H1 (cell line): ENCODE data around the gene ADM2. TPM values are rescaled to one million over a fixed set of nuclear protein-coding genes. Genes with fewer than 3 reads are reported as not detected.

ENCODE experiments used
- CTCF ChIA-PET: fragments of 300-600 bp; sonication (Branson Sonifier 250); formaldehyde crosslinking; loops from one replicate; lab custom pipeline; 2021; ENCODE audit not compliant: partially characterized antibody; lab: Charles Lee
- POLR2A ChIA-PET: fragments of 300-600 bp; sonication (Branson Sonifier 250); formaldehyde crosslinking; loops from one replicate; lab custom pipeline; 2021; ENCODE audit warnings: inconsistent platforms; ENCODE audit not compliant: partially characterized antibody; lab: Charles Lee
- DNase-seq, 2 experiments: peaks; one replicate each; pipeline versions ENCODE4 v3.0.0 to v3.0.0-alpha.2; 2010 to 2022; ENCODE audit warnings: low spot score in 2 of 2, low read depth in 1 of 2, mixed read lengths in 1 of 2
- FAIRE-seq: peaks from 2 replicates; lab custom pipeline; 2011; peaks lifted over from hg19 to GRCh38; lab: Jason Lieb, UNC
- H2AFZ ChIP-seq: 2 replicates; pipeline ENCODE4 v1.8.1; 2012; ENCODE audit warnings: low read length, inconsistent platforms
- H2AK5ac ChIP-seq: 2 replicates; pipeline ENCODE4 v1.6.1; 2013; ENCODE audit warnings: low read depth, low read length
- H2BK120ac ChIP-seq: replicated peaks from 2 replicates; pipeline ENCODE3; 2013; ENCODE audit warnings: low read depth, low read length, inconsistent platforms
- H2BK12ac ChIP-seq: 2 replicates; pipeline ENCODE4 v1.6.1; 2013; ENCODE audit warnings: low read depth, low read length
- H2BK15ac ChIP-seq: 2 replicates; pipeline ENCODE4 v1.6.1; 2013; ENCODE audit warnings: low read length
- H2BK20ac ChIP-seq: 2 replicates; pipeline ENCODE4 v1.6.1; 2013; ENCODE audit warnings: low read length
- H2BK5ac ChIP-seq: 2 replicates; pipeline ENCODE4 v1.6.1; 2013; ENCODE audit warnings: low read depth, low read length
- H3K14ac ChIP-seq: 2 replicates; pipeline ENCODE4 v1.6.1; 2013; ENCODE audit warnings: inconsistent platforms; ENCODE audit not compliant: insufficient read length
- H3K18ac ChIP-seq: 2 replicates; pipeline ENCODE4 v1.6.1; 2013; ENCODE audit warnings: low read length; ENCODE audit errors: extremely low read depth
- H3K23ac ChIP-seq: 2 replicates; pipeline ENCODE4 v1.6.1; 2013; ENCODE audit warnings: inconsistent platforms; ENCODE audit not compliant: insufficient read length
- H3K23me2 ChIP-seq: 2 replicates; pipeline ENCODE4 v1.6.1; 2013; ENCODE audit warnings: low read depth, low read length
- H3K27ac ChIP-seq: 2 replicates; pipeline ENCODE4 v1.6.1; 2011; ENCODE audit warnings: low read depth, low read length, inconsistent platforms
- H3K27me3 ChIP-seq, 4 experiments: replicated peaks in 1 of 4; 1 replicate in 1 of 4; 2 replicates in 3 of 4; pipeline versions ENCODE4 v1.6.1 to v1.8.1; 2011 to 2013; ENCODE audit warnings: low read length in 3 of 4, mild to moderate bottlenecking in 3 of 4, inconsistent platforms in 2 of 4, mixed read lengths in 2 of 4, moderate library complexity in 1 of 4; ENCODE audit not compliant: control insufficient read depth in 3 of 4, insufficient read depth in 3 of 4; ENCODE audit errors: extremely low read depth in 1 of 4
- H3K36me3 ChIP-seq, 4 experiments: 2 replicates each; pipeline versions ENCODE4 v1.6.1 to v1.8.1; 2011 to 2013; ENCODE audit warnings: mild to moderate bottlenecking in 4 of 4, low read length in 3 of 4, moderate library complexity in 2 of 4, control low read depth in 1 of 4, inconsistent platforms in 1 of 4; ENCODE audit not compliant: insufficient read depth in 4 of 4, control insufficient read depth in 2 of 4
- H3K4ac ChIP-seq: replicated peaks from 2 replicates; pipeline ENCODE3; 2013; ENCODE audit warnings: low read length, low read depth, mixed read lengths, inconsistent platforms; ENCODE audit not compliant: insufficient read length
- H3K4me1 ChIP-seq, 4 experiments: replicated peaks in 1 of 4; 1 replicate in 1 of 4; 2 replicates in 3 of 4; pipeline versions ENCODE4 v1.6.1 to v1.8.1; 2011 to 2013; ENCODE audit warnings: low read length in 3 of 4, inconsistent platforms in 2 of 4, mixed read lengths in 1 of 4; ENCODE audit not compliant: insufficient read depth in 4 of 4, control insufficient read depth in 3 of 4
- H3K4me2 ChIP-seq, 2 experiments: 2 replicates each; pipeline versions ENCODE4 v1.6.1 to v1.8.1; 2011 to 2013; ENCODE audit warnings: low read depth in 2 of 2, low read length in 2 of 2, control low read depth in 1 of 2, inconsistent platforms in 1 of 2, mild to moderate bottlenecking in 1 of 2; ENCODE audit not compliant: insufficient read depth in 1 of 2
- H3K4me3 ChIP-seq, 4 experiments: fragments of 200-600, 300-600 bp in 1 of 4; sonication (generic), shearing (Covaris generic), sonication (Bioruptor Twin) in 1 of 4; 2 replicates each; pipeline versions ENCODE4 v1.5.1 to v1.8.1; 2011 to 2016; ENCODE audit warnings: low read length in 4 of 4, low read depth in 3 of 4, control low read depth in 2 of 4, inconsistent platforms in 2 of 4, mild to moderate bottlenecking in 2 of 4, mixed read lengths in 1 of 4, moderate library complexity in 1 of 4; ENCODE audit not compliant: insufficient read depth in 2 of 4; ENCODE audit errors: extremely low read depth in 1 of 4
- H3K56ac ChIP-seq: replicated peaks from 2 replicates; pipeline ENCODE3; 2013; ENCODE audit warnings: low read depth, mild to moderate bottlenecking, mixed read lengths, low read length, inconsistent platforms; ENCODE audit not compliant: insufficient read length
- H3K79me1 ChIP-seq: 2 replicates; pipeline ENCODE4 v1.6.1; 2013; ENCODE audit warnings: low read depth, low read length, control low read depth
- H3K79me2 ChIP-seq, 2 experiments: 2 replicates each; pipeline versions ENCODE4 v1.6.1 to v1.8.1; 2012 to 2013; ENCODE audit warnings: low read length in 2 of 2, mild to moderate bottlenecking in 2 of 2, inconsistent platforms in 1 of 2; ENCODE audit not compliant: insufficient read depth in 2 of 2, control insufficient read depth in 1 of 2
- H3K9ac ChIP-seq, 4 experiments: replicated peaks in 1 of 4; 1 replicate in 1 of 4; 2 replicates in 3 of 4; pipeline versions ENCODE4 v1.6.1 to v1.8.1; 2011 to 2013; ENCODE audit warnings: low read depth in 3 of 4, low read length in 3 of 4, control low read depth in 2 of 4, mild to moderate bottlenecking in 2 of 4, moderate library complexity in 2 of 4, inconsistent platforms in 1 of 4; ENCODE audit errors: extremely low read depth in 1 of 4
- H3K9me3 ChIP-seq, 2 experiments: 2 replicates each; pipeline versions ENCODE4 v1.6.1 to v1.8.1; 2012 to 2013; ENCODE audit warnings: mild to moderate bottlenecking in 2 of 2, moderate library complexity in 2 of 2, control low read depth in 1 of 2, inconsistent platforms in 1 of 2, low read depth in 1 of 2, low read length in 1 of 2, mixed read lengths in 1 of 2; ENCODE audit not compliant: insufficient read depth in 2 of 2
- H4K20me1 ChIP-seq, 2 experiments: replicated peaks in 1 of 2; 2 replicates each; pipeline versions ENCODE3 to v1.8.1; 2011 to 2013; ENCODE audit warnings: inconsistent platforms in 2 of 2, low read length in 2 of 2, mild to moderate bottlenecking in 1 of 2; ENCODE audit not compliant: insufficient read depth in 2 of 2, control insufficient read depth in 1 of 2
- H4K5ac ChIP-seq: 2 replicates; pipeline ENCODE4 v1.6.1; 2013; ENCODE audit warnings: low read length, low read depth, mixed read lengths, inconsistent platforms; ENCODE audit not compliant: insufficient read length
- H4K8ac ChIP-seq: 2 replicates; pipeline ENCODE4 v1.8.0; 2013; ENCODE audit warnings: mild to moderate bottlenecking, moderate library complexity, low read length, inconsistent platforms; ENCODE audit not compliant: insufficient read depth; ENCODE audit errors: extremely low read depth
- H4K91ac ChIP-seq: replicated peaks from 2 replicates; pipeline ENCODE3; 2013; ENCODE audit warnings: low read length, mixed read lengths, inconsistent platforms; ENCODE audit not compliant: insufficient read length
- CBX5 ChIP-seq: fragments of 300-800, 300-1000 bp; sonication (generic); IDR thresholded peaks from 2 replicates; pipeline ENCODE4 v1.7.1; 2016; ENCODE audit warnings: antibody characterized with exemption, low read length, low read depth
- CHD1 ChIP-seq: IDR thresholded peaks from 2 replicates; pipeline ENCODE4 v1.6.1; 2012; ENCODE audit warnings: low read depth, low read length, improper control_type of control experiment
- CHD2 ChIP-seq: IDR thresholded peaks from 2 replicates; pipeline ENCODE4 v1.6.1; 2012; ENCODE audit warnings: low read length, improper control_type of control experiment
- GTF2F1 ChIP-seq: IDR thresholded peaks from 2 replicates; pipeline ENCODE4 v1.6.1; 2012; ENCODE audit warnings: low read depth, low read length, improper control_type of control experiment, borderline replicate concordance
- USF2 ChIP-seq: IDR thresholded peaks from 2 replicates; pipeline ENCODE4 v1.6.1; 2011; ENCODE audit warnings: low read length, improper control_type of control experiment
- WGBS, 2 experiments: shearing (Covaris generic) in 1 of 2; methylation state at CpG; one replicate each; pipeline versions ENCODE4 v1.1.6 to v1.1.7; 2013 to 2015; ENCODE audit warnings: low lambda C conversion rate in 2 of 2, mixed read lengths in 2 of 2, inconsistent platforms in 1 of 2, low coverage in 1 of 2, missing lambda C conversion rate in 1 of 2; ENCODE audit not compliant: insufficient replicate concordance in 2 of 2, insufficient coverage in 1 of 2, insufficient read length in 1 of 2; ENCODE audit errors: extremely low coverage in 1 of 2, missing lambda C conversion rate in 1 of 2; 5-methylcytosine and 5-hydroxymethylcytosine counted together
- polyA plus RNA-seq, 7 experiments: library from polyadenylated mRNA; depleted of rRNA in 3 of 7; stranded (reverse) in 5 of 7; unstranded in 2 of 7; fragments of >200 nt in 5 of 7; fragments of 200-250 nt in 2 of 7; gene quantifications; 1 replicate in 5 of 7; 2 replicates in 1 of 7; 4 replicates in 1 of 7; pipeline versions ENCODE4 v1.2.1 to v1.2.3, GENCODE V29; 2011 to 2013; ENCODE audit warnings: missing spikeins in 2 of 7, mixed read lengths in 2 of 7
- total RNA-seq: library from RNA; stranded (reverse); fragmentation: NEBNext Ultra II Directional; extraction: Animal tissue kit (Norgen Biotek cat#: 25700); gene quantifications from 2 replicates; pipeline ENCODE4 v1.2.1, GENCODE V29; 2021

Gene ADM2
- total and polyA plus RNA-seq, 2 of the 8 experiments (the other 6 are each of a cell fraction or from before 2014, with no cell fraction given), result 3.3 to 7.5 TPM

DNA sequence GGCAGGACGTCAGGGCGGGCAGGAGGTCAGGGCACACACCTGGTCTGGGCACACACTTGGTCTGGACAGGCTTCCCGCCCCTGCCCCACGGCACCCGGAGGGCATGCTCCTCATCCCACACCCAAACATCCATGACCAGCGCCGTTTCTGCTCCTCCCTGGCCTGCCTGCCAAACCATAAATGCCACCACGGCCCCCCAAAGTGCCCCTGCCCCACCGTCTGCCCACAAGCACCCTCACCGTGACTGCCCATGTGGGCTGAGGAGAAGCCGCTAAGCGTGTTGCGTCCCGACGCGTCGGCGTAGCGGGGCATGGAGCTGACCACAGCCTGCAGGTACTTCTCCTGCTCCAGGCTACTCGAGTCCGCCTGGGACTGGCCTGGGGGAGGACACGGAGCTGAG, 22.3 kb upstream of the ADM2 start:
- Histone ChIP-seq H3K9me3 (no peaks in the 10 kb centered on the region), H2AK5ac (no peak overlapping the region), H3K27ac (no peak overlapping the region), H3K79me2 (no peaks in the 10 kb centered on the region), H3K4me1 (no peaks in the 10 kb centered on the region), H2BK20ac (no peak overlapping the region), H4K91ac (no peak overlapping the region), H3K14ac (no peak overlapping the region), H3K79me1 (no peaks in the 10 kb centered on the region), H4K5ac (no peak overlapping the region), H3K4ac (no peak overlapping the region), H3K23ac (no peak overlapping the region), H3K27me3 (no peaks in the 10 kb centered on the region; a peak in 1 of 7 replicates), H3K4me2 (no peak overlapping the region), H3K9ac (no peak overlapping the region), H3K56ac (no peak overlapping the region), H2BK12ac (no peak overlapping the region), H3K36me3 (peaks cover 12 to 77% (median 42%) of the 10 kb centered on the region in 4 experiments), H2BK15ac (no peak overlapping the region), H2BK120ac (no peak overlapping the region), H3K4me3 (no peak overlapping the region), H2BK5ac (no peak overlapping the region), H2AFZ (no peak overlapping the region), H4K20me1 (peaks cover 18 to 19% of the 10 kb centered on the region in 2 experiments), H4K8ac (no peak overlapping the region), H3K23me2 (no peaks in the 10 kb centered on the region), H3K18ac (no peak overlapping the region)
- WGBS, 2 experiments, result 92% methylated on average over 22 of the region's 22 CpGs; no CpG with 5 or more reads in 1 of the 2 experiments
- DNase-seq, result no peak
- ChIA-PET POLR2A (interaction anchor here (0.9 to 1.7 kb wide), 3 partner anchors 9 to 22 kb away, joined by 3 to 5 read pairs (median 3); no protein-coding TSS in a partner anchor), CTCF (interaction anchor here (0.9 to 6.0 kb wide), 2 partner anchors 11 to 39 kb away, joined by 3 to 60 read pairs; no protein-coding TSS in a partner anchor)
- TF ChIP-seq CHD2, result no peak
- TF ChIP-seq GTF2F1, result no peak
- TF ChIP-seq CBX5, result no peak
- TF ChIP-seq CHD1, result no peak
- TF ChIP-seq USF2, result no peak
- no peak for FAIRE-seq
